Cardiac muscle cell (in vitro differentiated cells and primary cell): Measurements from ENCODE around the gene PPP1CC. TPM values are rescaled to one million over a fixed set of nuclear protein-coding genes. Genes with fewer than 3 reads are reported as not detected.
A peak's percentile ranks its signal among the peaks of the same experiment; 100 is the strongest.

Source experiments
- DNase-seq, 2 donors: peaks; one replicate each; pipeline versions ENCODE4 v3.0.0 to v3.0.0-alpha.2; 2010 to 2017; ENCODE audit warnings: low read depth in 1 of 2, low spot score in 1 of 2
- H3K27ac ChIP-seq: fragments of 200-600 bp; sonication (generic); 2 replicates; pipeline ENCODE4 v1.5.1; 2016
- H3K27me3 ChIP-seq: fragments of 200-600 bp; sonication (generic); 2 replicates; pipeline ENCODE4 v1.6.0; 2016; ENCODE audit warnings: control low read depth
- H3K36me3 ChIP-seq: fragments of 200-600 bp; sonication (generic); 2 replicates; pipeline ENCODE4 v1.5.1; 2016; ENCODE audit warnings: control low read depth
- H3K4me1 ChIP-seq: fragments of 200-600 bp; sonication (generic); 2 replicates; pipeline ENCODE4 v1.8.1; 2017; ENCODE audit warnings: low read depth, mild to moderate bottlenecking, mixed run types
- H3K4me3 ChIP-seq: fragments of 200-600 bp; sonication (generic); 2 replicates; pipeline ENCODE4 v1.5.1; 2016; ENCODE audit warnings: mild to moderate bottlenecking
- H3K9me3 ChIP-seq: fragments of 200-600 bp; sonication (generic); 2 replicates; pipeline ENCODE4 v1.5.1; 2017; ENCODE audit warnings: low read depth, mild to moderate bottlenecking, control low read depth
- CTCF ChIP-seq: IDR thresholded peaks from 2 replicates; pipeline ENCODE4 v1.5.1; 2012; ENCODE audit warnings: low read depth, mild to moderate bottlenecking, low read length
- polyA plus RNA-seq: library from polyadenylated mRNA; unstranded; fragments of >200 nt; fragmentation: Nextera tagmentation; extraction: Ambion mirVana; gene quantifications from 2 replicates; pipeline ENCODE4 v1.2.1, GENCODE V29; 2016
- total RNA-seq: library from RNA; depleted of rRNA; stranded (reverse); fragments of >200 nt; gene quantifications from 2 replicates; pipeline ENCODE4 v1.2.3, GENCODE V29; 2016

The PPP1CC gene
- total and polyA plus RNA-seq, 2 experiments from 2014 or later: 85.2 to 150 TPM

GRCh38 chr12:110721570-110721969 is 21.1 kb downstream of the PPP1CC start:
- Histone ChIP-seq H3K36me3 (peaks cover 73% of the 10 kb centered on the region), H3K9me3 (no peaks in the 10 kb centered on the region), H3K27me3 (no peaks in the 10 kb centered on the region), H3K4me3 (no peak overlapping the region), H3K27ac (no peak overlapping the region), H3K4me1 (no peaks in the 10 kb centered on the region)
- TF ChIP-seq CTCF: no peak
- no peak for DNase-seq

- Histone ChIP-seq H3K27me3 (no peaks in the 10 kb centered on the region), H3K4me3 (no peak overlapping the region), H3K36me3 (peaks cover 71% of the 10 kb centered on the region), H3K9me3 (no peaks in the 10 kb centered on the region), H3K4me1 (no peaks in the 10 kb centered on the region), H3K27ac (no peak overlapping the region)
- no peak for DNase-seq
- TF ChIP-seq CTCF: no peak
Observed at GRCh38 chr12:110720516-110720915, 22.2 kb downstream of the PPP1CC start.

- Histone ChIP-seq H3K27me3 (no peaks in the 10 kb centered on the region), H3K36me3 (peaks cover 52% of the 10 kb centered on the region), H3K4me1 (no peaks in the 10 kb centered on the region), H3K4me3 (no peak overlapping the region), H3K27ac (no peak overlapping the region), H3K9me3 (no peaks in the 10 kb centered on the region)
- DNase-seq: no peak
- TF ChIP-seq CTCF: no peak
Observed at GRCh38 chr12:110718222-110718908, 24.3 kb downstream of the PPP1CC start.

- TF ChIP-seq CTCF: no peak
- no peak for DNase-seq
- Histone ChIP-seq H3K27ac (peak overlapping the region; percentile 39), H3K36me3 (peaks cover 45% of the 10 kb centered on the region), H3K4me3 (no peak overlapping the region), H3K9me3 (no peaks in the 10 kb centered on the region), H3K27me3 (no peaks in the 10 kb centered on the region), H3K4me1 (no peaks in the 10 kb centered on the region)
Observed at GRCh38 chr12:110717037-110717436, 25.7 kb downstream of the PPP1CC start.

GRCh38 chr12:110708917-110709316 is 33.8 kb downstream of the PPP1CC start:
- no peak overlapping the region for H3K27ac ChIP-seq
- no peaks in the 10 kb centered on the region for H3K4me1 ChIP-seq
- no peak for TF ChIP-seq CTCF
- H3K9me3 ChIP-seq: no peaks in the 10 kb centered on the region
- H3K36me3 ChIP-seq: no peaks in the 10 kb centered on the region
- no peak overlapping the region for H3K4me3 ChIP-seq
- H3K27me3 ChIP-seq: no peaks in the 10 kb centered on the region
- no peak for DNase-seq
